ENCODE results near the gene ARHGDIB.

ARHGDIB gene

GRCh38 chr12:14927267-14927666 is 34.1 kb downstream of the ARHGDIB start:
- no peak for DNase-seq

GRCh38 chr12:14924541-14924940 is 36.9 kb downstream of the ARHGDIB start:
- no peak for DNase-seq

GRCh38 chr12:14923944-14924343 is 37.5 kb downstream of the ARHGDIB start:
- DNase-seq, result no peak

- DNase-seq, result no peak
Measured at GRCh38 chr12:14921218-14921617, 40.2 kb downstream of the ARHGDIB start.

- DNase-seq, result no peak
Measured at GRCh38 chr12:14920475-14921126, 40.8 kb downstream of the ARHGDIB start.

GRCh38 chr12:14919455-14919854 is 41.9 kb downstream of the ARHGDIB start:
- DNase-seq, result no peak

GRCh38 chr12:14915736-14916135 is 45.7 kb downstream of the ARHGDIB start:
- no peak for DNase-seq

GRCh38 chr12:14913381-14913781 is 48.0 kb downstream of the ARHGDIB start:
- DNase-seq, result no peak

- DNase-seq, result no peak
Measured at GRCh38 chr12:14911131-14911530, 50.3 kb downstream of the ARHGDIB start.

- DNase-seq, result no peak
Measured at GRCh38 chr12:14910090-14910915, 51.1 kb downstream of the ARHGDIB start.

GRCh38 chr12:14907953-14908352 is 53.4 kb downstream of the ARHGDIB start:
- no peak for DNase-seq

- no peak for DNase-seq
Measured at GRCh38 chr12:14906114-14906513, 55.3 kb downstream of the ARHGDIB start.

GRCh38 chr12:14905269-14906004 is 56.0 kb downstream of the ARHGDIB start:
- DNase-seq, result no peak

- no peak for DNase-seq
Measured at GRCh38 chr12:14904854-14905253, 56.5 kb downstream of the ARHGDIB start.

- no peak for DNase-seq
Measured at GRCh38 chr12:14903386-14904098, 57.9 kb downstream of the ARHGDIB start.

- no peak for DNase-seq
Measured at GRCh38 chr12:14902465-14902864, 58.9 kb downstream of the ARHGDIB start.

- DNase-seq, result no peak
Measured at GRCh38 chr12:14901228-14901562, 60.2 kb downstream of the ARHGDIB start.

- no peak for DNase-seq
Measured at GRCh38 chr12:14900521-14901227, 60.7 kb downstream of the ARHGDIB start.

- no peak for DNase-seq
Measured at GRCh38 chr12:14896521-14897169, 64.8 kb downstream of the ARHGDIB start.

- no peak for DNase-seq
Measured at GRCh38 chr12:14893506-14894250, 67.7 kb downstream of the ARHGDIB start.

Measured in cortex of kidney (tissue), 1 donor.